NCI-H526 treated with DMSO at 0.1 percent for 48 hours (cell line): ENCODE results near the gene EIF4B.

Source experiments
- DNase-seq: peaks from one replicate; lab custom pipeline; 2025; lab: John Stamatoyannopoulos, UW

Gene EIF4B

DNA sequence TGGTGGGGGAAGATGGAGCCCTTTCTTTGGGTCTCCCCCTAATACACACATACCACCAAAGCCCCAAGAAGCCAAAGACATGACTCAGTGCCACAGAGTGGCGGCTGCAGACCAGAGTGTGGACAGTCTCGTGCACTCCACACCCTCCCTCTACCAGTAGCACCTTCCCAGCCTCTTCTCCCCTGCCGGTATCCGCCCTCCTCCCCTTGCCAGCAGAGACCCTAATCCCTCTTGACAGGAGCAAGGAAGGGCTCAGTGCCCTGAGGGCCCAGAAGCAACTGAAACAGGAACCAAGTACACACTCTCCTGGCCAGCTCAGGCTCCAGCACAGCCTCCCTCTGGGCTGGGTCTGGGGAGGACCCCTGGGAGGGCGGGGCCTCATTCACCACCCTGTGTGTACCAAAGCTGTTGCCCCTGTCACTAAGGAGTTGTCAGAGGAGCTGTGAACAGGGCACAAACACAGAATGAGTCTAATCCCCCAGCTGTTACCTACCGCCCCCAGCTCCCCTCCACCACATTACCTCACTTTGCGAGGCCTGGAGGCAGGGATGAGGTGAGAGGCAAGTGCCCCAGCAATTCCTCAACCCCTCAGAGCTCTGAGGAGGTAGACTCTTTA, 64.7 kb downstream of the EIF4B start:
- DNase-seq: no peak

DNA sequence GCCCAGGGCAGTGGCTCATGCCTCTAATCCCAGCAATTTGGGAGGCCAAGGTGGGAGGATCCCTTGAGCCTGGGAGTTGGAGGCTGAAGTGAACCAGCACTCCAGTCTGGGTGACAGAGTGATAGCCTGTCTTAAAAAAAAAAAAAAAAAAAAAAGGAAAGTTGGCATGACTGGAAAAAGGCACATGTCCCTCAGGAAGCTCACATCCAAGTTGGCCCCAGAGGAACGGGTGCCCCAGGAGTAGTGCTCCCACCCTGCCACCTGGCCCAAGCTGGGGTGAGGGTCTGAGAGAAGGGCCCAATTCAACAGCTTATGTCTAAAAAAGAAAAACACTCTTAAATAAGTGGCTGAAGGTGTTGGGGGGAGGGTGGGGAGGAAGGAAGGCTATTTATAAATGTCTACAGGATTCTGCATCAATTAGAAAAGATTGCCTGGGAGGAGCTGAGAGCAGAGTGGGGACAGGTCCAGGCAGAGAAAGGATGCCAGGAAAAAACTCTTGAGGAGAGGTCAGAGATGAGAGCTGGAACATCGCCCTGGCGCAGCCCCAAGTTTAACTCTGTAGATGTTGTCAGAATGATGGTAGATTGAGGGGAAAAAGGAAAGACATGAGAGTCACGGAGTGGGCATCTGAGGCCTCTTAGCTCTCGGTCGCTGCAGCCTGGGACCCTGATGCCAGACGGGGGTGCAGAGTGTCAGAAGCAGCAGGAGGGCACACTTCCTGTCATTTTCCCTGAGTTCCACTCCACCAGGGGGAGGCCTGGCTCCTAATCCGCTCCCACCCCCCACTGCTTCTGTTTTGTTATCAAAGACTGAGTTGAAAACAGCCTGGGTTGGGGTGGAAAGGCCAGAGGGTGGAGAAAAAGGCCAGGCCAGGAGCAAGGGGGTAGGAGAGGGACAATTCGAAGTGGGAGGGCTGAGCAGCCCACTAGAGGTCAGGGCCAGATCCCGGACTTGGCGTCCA, 65.6 kb downstream of the EIF4B start:
- no peak for DNase-seq

DNA sequence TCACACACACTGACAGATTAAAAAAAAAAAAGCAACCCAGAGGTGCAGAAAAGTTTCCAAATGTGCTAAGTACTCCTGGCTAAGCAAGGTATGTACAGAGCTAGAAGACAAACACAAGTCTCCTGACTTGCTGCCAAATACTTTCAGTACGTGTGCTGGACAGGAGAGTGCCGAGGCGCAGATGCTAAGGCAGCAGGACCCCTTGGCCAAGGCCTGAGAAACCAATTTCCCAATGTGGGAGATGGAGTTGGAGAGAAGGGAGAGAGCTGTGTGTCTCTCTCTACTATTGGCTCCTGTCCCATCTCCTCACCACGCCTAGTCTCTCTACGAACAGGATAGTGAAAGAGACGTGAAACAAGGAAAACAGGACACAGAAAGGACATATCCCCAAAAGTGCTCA, 67.6 kb downstream of the EIF4B start:
- DNase-seq: no peak

DNA sequence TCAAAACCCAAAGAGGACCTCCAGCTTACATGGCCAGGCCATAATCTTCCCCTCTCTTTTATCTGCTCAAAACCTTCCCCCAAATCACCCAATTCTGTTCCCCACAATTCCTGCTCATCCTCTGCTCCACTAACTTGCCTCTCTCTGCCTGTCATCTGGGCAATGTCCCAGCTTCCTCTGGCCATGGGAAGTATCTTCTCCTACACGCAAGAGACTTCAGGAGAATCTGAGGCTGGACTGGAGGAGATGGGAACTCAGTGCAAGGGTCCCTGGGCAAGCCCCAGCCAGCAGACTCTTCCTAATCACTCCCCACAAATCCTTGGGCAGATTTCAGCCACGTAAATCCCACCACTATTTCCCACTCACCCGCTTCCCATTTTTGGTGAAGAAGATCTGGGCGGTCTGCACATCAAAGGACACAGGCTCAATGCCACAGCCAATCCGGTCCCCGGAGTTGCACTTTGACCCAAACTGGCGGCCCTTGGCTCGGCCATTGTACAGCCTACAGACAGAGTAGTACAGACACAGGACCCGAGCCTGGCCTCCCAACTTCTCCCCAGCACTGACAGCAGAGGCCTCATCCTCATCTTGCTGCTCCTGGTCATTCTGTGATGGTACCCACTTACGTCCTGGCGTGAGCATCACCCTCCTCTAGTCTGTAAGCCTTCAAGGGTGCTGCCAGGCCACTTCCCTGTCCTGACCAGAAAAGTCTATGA, 68.2 kb downstream of the EIF4B start:
- DNase-seq: no peak

DNA sequence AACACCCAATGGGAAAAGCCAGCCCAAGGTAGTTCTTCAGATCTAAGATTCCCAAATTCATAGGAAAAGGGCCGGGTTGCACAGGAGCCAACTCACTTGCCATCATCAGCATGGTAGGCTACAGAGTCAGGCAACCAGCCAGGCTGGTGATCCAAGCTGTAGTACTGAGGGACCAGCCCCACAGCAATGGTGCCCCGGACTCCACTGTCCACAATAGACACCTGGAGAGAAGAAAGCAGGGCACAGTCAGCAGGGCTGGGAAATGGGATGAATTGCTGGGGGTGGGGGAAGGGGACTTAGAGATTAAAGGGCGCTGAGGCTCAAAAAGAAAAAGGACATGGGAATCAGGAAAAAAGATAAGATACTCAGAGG, 68.7 kb downstream of the EIF4B start:
- DNase-seq: no peak

DNA sequence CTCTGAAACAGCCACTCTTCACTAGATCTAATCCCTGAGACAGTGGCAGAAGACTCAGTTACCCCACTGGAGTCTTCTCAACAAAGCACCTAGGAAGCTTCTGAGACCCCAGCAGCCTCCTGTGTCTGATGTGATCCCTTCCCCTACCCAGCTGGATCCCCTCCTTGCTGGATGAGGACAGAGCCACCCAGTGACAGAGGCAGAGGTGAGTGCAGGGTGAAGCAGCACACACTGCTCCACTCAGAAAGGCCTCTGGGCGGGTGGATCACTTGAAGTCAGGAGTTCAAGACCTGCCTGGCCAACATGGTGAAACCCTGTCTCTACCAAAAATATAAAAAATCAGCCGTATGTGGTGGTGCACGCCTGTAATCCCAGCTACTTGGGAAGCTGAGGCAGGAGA, 70.2 kb downstream of the EIF4B start:
- no peak for DNase-seq

DNA sequence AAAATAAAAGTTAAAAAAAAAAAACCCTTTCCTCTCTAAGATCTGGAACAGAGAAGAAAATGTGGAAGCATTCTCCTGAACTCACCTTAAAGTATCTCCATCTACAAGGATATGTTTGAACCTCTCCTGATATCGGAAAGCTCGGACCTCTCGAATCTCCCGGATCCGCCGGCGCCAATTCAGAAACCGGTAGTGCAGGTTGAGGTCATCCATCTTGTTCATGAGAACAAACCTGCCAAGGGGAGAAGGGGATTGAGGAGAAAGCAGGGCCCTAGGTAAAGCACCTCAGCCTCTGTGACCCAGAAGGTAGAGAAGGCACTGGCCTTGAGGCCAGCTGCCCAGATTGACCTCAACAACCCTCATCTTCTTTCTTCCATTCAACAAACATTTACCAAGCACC, 70.8 kb downstream of the EIF4B start:
- no peak for DNase-seq

DNA sequence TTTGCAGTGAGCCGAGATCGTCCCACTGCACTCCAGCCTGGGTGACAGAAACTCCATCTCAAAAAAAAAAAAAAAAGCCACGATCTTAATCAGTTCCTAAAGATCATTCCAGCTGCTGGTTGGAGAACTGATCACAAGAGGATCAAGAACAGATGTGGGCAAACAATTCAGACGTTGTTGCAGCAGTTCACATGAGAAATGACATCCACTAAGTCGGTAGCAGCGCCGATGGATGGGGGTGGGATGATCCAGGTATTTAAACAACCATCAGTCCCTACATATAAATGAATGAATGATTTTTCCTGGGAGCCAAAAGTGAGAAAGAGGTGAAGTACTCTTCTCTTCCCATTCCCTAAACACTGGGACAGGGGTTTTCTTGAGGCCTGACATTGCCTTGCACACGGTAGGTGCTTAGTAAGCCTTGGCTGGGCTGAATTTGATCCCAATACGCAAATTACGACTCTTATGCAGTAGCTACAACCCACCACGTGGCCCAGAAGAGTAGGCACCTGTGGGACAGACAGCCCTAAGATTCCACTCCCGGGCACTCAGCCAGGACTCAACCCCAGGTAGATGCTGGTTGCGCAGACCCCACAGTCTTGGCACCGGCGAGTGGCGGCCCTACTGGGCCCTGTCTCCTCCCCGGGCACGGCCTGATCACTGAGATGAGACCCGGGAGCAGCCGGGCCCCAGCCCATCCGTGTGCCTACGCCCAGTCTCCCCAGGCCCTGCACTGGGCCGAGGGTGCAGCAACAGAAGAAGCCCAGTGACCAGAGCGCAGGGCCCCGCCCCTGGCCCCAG, 72.4 kb downstream of the EIF4B start:
- DNase-seq: peak; percentile 59

DNA sequence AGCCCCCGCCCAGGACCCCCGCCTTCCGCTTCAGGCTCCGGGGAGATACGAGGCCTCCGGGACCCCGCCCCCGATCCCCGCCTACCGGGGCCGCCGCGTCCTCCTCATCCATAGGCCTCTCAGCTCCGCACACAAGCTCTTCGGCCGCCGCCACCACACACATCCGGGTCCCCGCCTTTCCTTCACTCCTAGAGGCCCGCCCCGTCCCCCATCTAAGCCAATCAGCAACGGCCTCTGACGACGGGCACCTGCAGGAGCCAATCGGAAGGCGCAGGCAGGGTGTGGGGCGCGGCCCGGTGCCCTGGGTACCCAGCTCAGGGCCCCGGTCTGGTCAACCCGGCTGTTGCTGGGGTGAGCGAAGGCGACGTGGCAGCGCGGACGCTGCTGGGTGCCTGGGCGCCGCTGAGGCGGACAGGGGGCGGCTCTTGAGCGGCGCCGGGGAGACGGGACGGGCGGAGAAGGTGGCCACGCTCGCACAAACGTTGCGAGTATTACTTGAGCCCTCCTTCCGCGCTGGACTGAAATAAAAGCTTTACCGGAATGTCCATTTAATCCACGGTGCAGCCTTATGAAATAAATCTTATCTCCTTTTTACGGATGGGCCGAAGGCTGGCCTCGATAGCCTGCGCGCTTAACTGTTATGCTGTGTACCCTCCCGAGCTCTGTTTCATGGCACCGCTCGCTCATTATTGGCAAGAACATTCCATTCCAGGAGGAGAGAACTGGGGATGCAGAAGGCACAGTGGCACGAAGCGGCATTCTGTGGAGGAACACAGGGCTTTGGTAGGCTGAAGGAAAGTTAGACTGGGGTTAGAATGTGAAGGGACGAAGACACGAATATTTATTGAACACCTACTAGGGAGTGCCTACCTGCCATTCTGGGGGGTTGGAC, 73.2 kb downstream of the EIF4B start, which contains the start of gene SPRYD3:
SPRYD3 (minus strand) TSS at position 165 of the 892 bp plus-strand sequence; CDS start at position 108, 57 bp downstream.
- DNase-seq: peak; percentile 94

DNA sequence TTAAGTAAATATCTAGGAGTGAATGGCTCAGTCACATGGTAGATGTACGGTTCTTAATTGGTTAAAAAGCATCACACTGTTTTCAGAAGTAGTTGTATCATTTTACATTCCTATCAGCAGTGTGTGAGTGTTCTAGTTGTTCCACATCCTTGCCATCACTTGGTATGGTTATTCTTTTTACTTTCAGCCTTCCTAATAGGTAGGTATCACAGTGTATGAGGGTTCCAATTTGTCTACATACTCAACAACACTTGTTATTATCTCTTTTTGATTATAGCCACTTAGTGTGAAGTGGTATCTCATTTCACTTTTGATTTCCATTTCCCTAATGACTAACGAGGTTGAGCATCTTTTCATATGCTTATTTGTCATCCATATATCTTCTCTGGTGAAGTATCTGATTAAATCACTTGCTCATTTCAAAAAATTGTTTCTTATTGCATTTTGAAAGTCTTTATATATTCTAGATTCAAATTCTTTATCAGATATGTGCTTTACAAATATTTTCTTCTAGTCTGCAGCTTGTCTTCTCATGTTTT, 76.5 kb downstream of the EIF4B start:
- no peak for DNase-seq

DNA sequence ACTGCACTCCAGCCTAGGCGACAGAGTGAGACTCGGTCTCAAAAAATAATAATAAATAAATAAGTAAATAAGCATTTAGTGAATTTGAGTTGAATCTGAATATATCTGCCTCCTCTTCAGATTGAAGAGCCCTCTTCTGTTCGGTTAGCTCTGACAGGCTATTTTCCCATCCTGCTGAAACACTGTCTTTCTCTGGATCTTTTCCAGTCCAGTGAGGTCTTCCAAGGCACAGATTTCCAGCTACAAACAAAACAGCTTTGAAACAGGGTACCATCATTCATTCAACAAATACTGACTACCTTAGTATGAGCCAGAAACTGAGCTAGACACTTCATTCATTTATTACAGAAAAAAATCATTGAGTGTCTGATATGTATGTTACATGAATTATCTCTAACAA, 80.1 kb downstream of the EIF4B start:
- no peak for DNase-seq

DNA sequence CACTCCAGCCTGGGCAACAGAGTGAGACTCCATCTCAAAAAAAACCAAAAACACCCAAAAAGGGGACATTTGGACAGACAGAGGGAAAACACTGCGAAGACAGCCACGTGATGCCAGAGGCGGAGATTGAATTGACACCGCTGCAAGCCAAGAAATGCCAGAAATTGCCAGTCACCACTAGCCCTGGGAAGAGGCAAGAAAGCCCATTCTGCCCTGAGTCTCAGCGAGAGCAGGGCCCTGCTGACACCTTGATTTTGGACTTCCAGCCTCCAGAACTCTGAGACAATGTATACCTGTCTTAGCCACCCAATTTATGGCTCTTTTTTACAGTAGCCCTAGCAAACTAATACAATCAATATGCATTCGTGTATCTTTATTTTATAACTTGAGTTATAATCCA, 83.8 kb downstream of the EIF4B start:
- DNase-seq: no peak

DNA sequence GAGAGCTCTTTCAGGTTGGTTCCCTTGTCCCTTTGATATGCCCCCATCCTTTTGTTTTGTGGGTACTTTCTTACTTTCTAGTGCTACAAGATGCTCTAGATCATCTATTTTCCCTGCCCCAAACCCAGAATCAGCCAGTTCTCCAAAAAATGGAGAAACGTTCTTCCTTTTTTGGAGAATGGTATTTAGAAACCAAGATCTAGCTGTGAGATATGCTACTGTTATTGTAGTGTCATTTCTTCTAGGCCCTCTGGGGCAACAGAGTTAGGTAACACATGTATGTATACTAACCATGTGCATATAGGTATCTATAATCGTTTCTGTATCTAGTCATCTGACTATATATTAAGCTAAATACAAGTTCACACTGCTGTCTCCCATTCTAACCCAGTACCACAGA, 84.3 kb downstream of the EIF4B start:
- no peak for DNase-seq

DNA sequence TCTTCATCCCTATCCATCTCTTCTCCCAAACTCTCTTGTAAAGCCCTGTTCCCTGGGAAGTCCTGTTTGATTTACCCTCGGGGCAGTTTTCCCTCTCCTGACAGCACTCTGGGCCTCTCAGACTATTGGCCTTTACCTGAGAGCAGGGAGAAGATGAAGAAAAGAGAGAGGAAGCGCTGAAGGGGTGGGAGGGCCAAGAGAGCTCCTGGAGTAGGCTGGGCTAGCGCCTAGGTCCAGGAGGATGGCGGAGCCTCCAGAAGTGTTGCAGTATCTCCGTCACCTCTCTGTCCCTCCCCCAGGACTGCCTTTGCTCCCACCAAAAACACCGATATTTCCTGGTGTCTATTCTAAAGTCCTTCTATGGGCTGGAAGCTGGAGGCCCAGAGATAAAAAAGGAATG, 85.5 kb downstream of the EIF4B start:
- DNase-seq: no peak
